ENCODE data around the gene KCNE3. TPM values are rescaled to one million over a fixed set of nuclear protein-coding genes. Genes with fewer than 3 reads are reported as not detected.

KCNE3 gene
- total RNA-seq, 1 experiment from 2014 or later, result 4.9 TPM

DNA sequence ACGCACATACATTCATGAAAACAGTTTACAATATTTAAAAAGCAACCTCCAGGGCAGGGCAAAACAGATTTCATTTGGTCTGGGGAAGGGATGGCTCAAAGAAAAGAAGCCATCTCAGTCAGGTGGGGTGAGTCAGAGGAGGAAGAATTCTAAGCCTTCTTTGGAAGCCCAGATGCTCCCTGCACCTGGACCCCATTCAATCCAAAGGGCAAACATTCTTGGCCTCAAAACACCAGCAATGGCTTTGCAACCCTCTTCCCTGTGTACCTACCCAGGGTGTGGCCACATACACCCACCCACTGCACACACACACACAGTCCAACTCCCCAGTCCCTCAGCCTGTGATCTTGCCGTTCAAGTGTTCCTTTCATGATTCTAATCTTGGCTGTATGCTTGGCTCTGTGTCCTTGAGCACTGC is 2.0 kb downstream of the KCNE3 start:
- Histone ChIP-seq H4K8ac (replicated peaks; ENCODE audit: insufficient read length, low read depth, low read length) (no peak overlapping the region), H3K4ac (ENCODE audit: low read depth, low read length) (no peak overlapping the region), H4K91ac (ENCODE audit: insufficient read length, low read depth, low read length) (no peak overlapping the region), H3K9me3 (ENCODE audit: control insufficient read depth, low read depth, low read length) (no peaks in the 10 kb centered on the region), H3K4me2 (ENCODE audit: insufficient read depth, insufficient read length, low read length) (no peak overlapping the region), H3T11ph (ENCODE audit: low read length) (no peak overlapping the region), H3K79me1 (ENCODE audit: insufficient read depth, low read depth, low read length, poor library complexity, severe bottlenecking) (no peaks in the 10 kb centered on the region), H4K5ac (ENCODE audit: insufficient read length, low read depth, low read length) (no peak overlapping the region), H3K9ac (ENCODE audit: extremely low read depth, insufficient read length, low read length) (no peak overlapping the region), H2BK20ac (ENCODE audit: low read depth, low read length, poor library complexity, severe bottlenecking) (no peak overlapping the region), H3K56ac (ENCODE audit: insufficient read length, low read depth, low read length) (no peak overlapping the region), H2AFZ (ENCODE audit: low read length) (no peak overlapping the region), H2AK5ac (ENCODE audit: insufficient read length, low read length) (no peak overlapping the region), H2BK12ac (ENCODE audit: insufficient read length, low read depth, low read length) (no peak overlapping the region), H3K4me1 (ENCODE audit: insufficient read depth, low read length) (peaks cover 4% of the 10 kb centered on the region; the same call in 1 of the 2 replicates), H2BK120ac (ENCODE audit: low read depth, low read length, poor library complexity, severe bottlenecking) (no peak overlapping the region), H3K79me2 (ENCODE audit: insufficient read depth, low read length) (no peaks in the 10 kb centered on the region), H2BK5ac (ENCODE audit: insufficient read length, low read length) (no peak overlapping the region), H2BK15ac (ENCODE audit: low read depth, low read length) (no peak overlapping the region), H3K27me3 (ENCODE audit: insufficient read depth, low read length) (no peaks in the 10 kb centered on the region), H3K14ac (ENCODE audit: insufficient read depth, low read length) (no peak overlapping the region), H3K23ac (ENCODE audit: insufficient read length, low read depth, low read length) (no peak overlapping the region), H3K27ac (ENCODE audit: insufficient read length, low read depth, low read length) (no peak overlapping the region), H3K23me2 (ENCODE audit: insufficient read length, low read depth, low read length, poor library complexity, severe bottlenecking) (peaks cover 3% of the 10 kb centered on the region), H4K20me1 (ENCODE audit: control insufficient read depth, insufficient read depth, insufficient read length) (no peaks in the 10 kb centered on the region), H3K18ac (ENCODE audit: insufficient read length, low read depth, low read length) (no peak overlapping the region)
- H3K27me3 Mint-ChIP-seq (ENCODE audit: low read depth), result peaks cover 22% of the 10 kb centered on the region
- no peaks in the 10 kb centered on the region for H3K9me3 Mint-ChIP-seq
- H3K27ac Mint-ChIP-seq, result no peak overlapping the region
- H3K36me3 Mint-ChIP-seq (ENCODE audit: insufficient read depth in 1 of 3, low read depth in 3 of 3), result no peaks in the 10 kb centered on the region; a peak in 2 of 7 replicates
- no peak for DNase-seq
- no CpG with 5 or more reads among the region's 2 CpGs for WGBS (ENCODE audit: extremely low coverage, insufficient read length, low lambda C conversion rate)
- peaks cover 15 to 33% of the 10 kb centered on the region in 2 experiments for H3K4me1 Mint-ChIP-seq
- no peak overlapping the region for H3K4me3 Mint-ChIP-seq
- TF ChIP-seq CTCF (conservative IDR thresholded peaks at IDR 0.05), result no peak

Data from H9 (cell line).